ENCODE measurements around the gene TFB2M.
A peak's percentile ranks its signal among the peaks of the same experiment; 100 is the strongest.
"Not testable (repeated sequence)": the region's sequence is repeated elsewhere in the genome, so short reads cannot be mapped to it uniquely, and the experiment has no call there.

TFB2M gene

GRCh38 chr1:246582301-246583055 is 16.4 kb upstream of the TFB2M start:
- no peak for DNase-seq (ENCODE audit: low spot score)

DNA sequence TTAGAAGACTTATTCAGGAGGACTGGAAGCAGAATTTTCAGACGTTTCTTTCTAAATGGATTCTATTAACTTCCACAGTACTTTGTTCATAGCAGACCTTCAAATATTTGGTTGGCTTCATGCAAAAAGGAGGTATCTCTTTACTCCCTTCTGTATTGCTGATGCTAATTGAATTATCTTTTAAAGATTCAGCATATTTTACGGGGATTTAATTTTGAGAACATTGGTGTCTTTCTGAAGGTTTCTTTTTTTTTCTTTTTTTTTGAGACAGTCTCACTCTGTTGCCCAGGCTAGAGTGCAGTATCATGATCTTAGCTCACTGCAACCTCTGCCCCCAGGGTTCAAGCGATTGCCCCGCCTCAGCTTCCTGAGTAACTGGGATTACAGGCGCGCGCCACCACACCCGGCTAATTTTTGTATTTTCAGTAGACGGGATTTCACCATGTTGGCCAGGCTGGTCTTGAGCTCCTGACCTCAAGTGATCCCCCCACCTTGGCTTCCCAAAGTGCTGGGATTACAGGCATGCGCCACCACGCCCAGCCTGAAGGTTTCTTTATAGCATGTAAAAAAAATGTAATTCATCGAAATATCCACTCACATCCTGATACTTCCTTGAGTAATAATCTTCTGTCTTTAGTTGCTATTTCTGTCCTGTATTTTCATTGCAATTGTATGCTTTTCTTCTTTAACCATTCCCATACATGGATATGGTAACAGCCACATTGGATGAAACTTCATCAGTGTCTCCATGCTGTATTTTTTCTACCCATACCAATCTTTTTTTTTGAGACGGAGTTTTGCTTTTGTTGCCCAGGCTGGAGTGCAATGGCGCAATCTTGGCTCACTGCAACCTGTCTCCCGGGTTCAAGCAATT is 14.7 kb upstream of the TFB2M start:
- no peak for DNase-seq (ENCODE audit: low spot score)

DNA sequence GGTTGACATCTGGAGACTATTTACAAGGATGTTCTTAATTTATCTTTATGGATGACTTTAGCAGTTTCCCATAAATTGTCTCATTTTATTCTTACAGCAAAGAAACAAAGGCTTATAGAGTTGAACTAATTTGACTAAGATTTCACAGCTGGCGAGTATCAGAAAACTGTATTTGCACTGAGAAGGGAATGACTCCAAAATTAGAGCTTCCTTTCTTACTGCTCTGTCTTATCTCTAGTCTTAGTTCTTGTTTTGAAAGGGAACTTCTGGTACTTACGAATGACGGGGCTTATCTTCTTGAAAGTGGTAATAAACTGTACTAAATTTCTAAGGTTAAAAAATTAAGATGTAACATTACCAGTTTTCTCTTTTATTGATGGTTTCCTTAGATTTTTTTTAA is 13.8 kb upstream of the TFB2M start:
- no peak for DNase-seq (ENCODE audit: low spot score)

DNA sequence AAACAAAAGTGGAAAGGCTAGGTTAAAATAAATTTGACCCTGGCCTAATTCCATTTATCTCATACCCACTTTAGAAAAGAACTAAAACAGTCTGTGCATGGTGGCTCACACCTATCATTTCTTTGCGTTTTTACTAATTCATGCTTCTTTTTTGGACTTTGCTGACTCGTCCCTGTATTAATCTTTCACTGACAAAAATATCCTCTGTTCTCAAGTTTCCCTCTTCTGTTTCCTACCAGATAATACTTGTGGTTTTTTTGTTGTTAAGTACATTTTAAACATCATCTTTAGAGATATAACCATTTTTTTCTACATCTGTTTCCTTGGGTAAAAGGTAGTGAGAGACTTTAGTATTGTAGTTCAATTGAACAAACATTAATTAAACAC is 11.7 kb upstream of the TFB2M start:
- DNase-seq (ENCODE audit: low spot score), result no peak

DNA sequence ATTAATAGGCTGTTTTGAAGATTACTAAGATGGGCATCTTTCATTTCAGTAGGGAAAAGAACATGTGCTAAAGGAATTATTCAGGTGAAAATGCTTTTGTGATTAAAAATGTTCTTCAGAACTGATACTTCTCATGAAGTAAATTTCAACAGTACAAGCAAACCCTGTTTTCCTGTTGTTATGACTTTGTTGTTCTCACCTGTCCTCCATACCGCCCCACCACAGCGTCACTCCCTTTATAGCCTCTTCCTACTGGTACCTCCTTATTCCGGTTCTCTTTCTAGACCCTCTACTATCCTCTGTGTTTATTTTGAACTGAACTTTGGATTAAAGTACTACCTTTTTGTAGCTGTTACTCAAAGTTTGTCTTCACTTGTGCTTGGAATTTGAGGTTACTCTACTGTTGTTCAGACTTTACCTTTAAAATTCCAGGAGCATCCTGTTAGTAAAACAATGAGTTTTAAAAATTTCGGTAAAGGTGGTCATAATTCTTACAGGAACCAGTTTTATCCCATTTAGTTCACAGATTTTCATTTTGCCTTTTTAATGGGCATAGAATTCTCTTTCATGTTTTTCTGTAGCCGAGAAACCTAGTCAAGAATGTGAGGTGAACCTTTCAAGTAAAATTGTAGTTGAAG is 11.1 kb upstream of the TFB2M start:
- no peak for DNase-seq (ENCODE audit: low spot score)

GRCh38 chr1:246576709-246577032 is 10.6 kb upstream of the TFB2M start:
- no peak for DNase-seq (ENCODE audit: low spot score)

GRCh38 chr1:246573491-246573890 is 7.4 kb upstream of the TFB2M start:
- DNase-seq (ENCODE audit: low spot score), result no peak

GRCh38 chr1:246572785-246573184 is 6.7 kb upstream of the TFB2M start:
- no peak for DNase-seq (ENCODE audit: low spot score)

- DNase-seq (ENCODE audit: low spot score), result no peak
Measured at GRCh38 chr1:246571953-246572352, 5.9 kb upstream of the TFB2M start.

DNA sequence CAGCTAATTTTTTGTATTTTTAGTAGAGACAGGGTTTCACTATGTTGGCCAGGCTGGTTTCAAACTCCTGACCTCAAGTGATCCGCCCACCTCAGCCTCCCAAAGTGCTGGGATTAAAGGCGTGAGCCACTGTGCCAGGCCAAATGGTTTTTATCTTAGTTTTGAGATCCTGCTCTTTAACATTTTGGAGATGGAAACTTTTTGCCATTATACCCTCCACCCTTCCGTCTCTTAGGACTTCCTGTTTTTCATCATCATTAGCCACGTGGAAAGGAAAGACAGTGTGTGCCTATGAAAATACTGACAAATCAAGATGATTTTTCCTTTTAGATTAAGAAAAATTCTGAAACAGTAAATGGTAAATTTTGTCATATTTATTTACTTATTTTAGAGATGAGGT is 5.2 kb upstream of the TFB2M start:
- DNase-seq (ENCODE audit: low spot score), result not testable (repeated sequence)

DNA sequence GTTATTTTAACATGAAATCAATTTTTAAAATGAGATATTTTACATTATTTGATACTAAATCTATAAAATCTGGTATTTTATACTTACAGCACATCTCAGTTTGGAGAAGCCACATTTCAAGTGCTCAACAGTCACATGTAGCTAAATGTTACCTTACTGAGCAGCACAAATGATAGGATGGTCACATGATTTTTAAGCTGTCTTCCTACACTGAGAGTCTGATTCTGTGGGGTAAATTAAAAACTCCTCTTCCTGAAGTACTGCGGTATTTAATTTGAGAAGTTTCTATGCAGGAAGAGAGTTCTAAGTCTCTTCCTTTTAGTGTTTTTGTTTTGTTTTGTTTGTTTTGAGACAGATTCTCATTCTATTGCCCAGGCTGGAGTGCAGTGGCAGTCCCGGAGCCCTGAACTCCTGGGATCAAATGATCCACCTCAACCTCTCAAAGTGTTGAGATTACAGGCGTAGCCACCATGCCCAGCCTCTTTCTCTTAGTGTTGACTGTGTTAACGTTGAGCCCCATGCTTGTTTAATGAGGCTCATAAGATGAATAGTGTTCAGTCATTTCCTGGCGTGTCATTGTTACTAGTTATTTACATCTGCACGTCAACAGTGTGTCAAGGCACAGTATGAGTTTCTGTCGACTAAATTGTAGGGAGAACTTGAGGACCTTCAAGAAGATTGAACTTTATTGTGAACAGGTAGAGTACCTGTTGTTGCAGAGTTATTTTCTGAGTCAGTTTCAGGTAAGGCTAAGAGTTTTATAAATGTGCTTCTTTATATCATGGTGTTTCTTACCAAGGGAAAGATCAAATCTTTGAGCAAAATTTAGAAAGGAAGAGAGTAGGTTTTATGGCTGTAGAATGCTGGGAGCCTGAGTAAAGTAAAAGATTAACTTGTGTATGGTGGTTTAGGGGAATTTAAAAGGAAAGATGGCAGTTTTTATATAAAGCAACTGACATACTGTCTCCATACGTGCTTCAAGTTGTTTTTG is 3.5 kb upstream of the TFB2M start:
- no peak for DNase-seq (ENCODE audit: low spot score)

- no peak for DNase-seq (ENCODE audit: low spot score)
Measured at GRCh38 chr1:246567646-246568235, 1.7 kb upstream of the TFB2M start.

DNA sequence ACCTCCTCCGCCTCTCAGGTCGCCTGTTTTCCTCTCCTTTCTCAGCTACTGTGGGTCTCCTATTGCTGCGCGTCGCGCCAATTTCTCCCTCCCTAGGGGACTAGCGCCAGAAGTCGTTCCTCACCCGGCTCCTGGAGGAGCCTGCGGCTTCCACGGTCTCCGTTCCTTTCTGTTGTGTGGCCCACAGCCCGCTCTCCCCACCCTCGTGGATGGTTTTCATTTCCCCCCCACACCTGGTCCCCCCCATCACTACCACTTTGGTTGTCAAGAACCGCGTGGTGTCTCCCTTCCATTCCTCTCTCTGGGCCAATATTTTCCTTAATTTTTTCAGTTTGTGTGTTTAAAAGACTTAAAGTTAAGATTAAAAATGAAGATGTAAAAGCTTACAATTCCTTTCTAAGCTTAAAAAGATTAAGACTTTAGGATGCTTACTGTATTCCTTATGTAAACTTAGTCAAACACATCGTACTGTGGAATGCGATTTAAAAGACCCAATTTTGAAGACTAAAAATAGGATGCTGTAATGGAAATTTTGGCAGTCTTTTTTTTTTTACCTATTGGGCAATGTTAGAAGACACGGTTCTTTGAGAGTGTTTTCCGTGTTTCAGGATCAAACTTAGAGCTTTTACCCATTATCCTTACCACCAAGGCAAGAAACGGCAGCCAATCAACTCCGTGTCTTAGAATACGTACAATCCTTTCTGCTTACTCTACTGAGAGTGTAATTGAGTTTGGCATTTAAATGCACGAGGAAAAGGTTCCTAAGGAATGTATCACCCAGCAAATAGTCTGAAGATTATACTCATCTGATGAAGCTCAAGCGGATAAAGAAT is 968 bp upstream of the TFB2M start:
- peak; percentile 24 for DNase-seq (ENCODE audit: low spot score)

- no peak for DNase-seq (ENCODE audit: low spot score)
Measured at GRCh38 chr1:246565751-246566127, 322 bp downstream of the TFB2M start.

- no peak for DNase-seq (ENCODE audit: low spot score)
Measured at GRCh38 chr1:246564839-246565750, 966 bp downstream of the TFB2M start.

GRCh38 chr1:246560833-246561232 is 5.2 kb downstream of the TFB2M start:
- not testable (repeated sequence) for DNase-seq (ENCODE audit: low spot score)

GRCh38 chr1:246559310-246559709 is 6.8 kb downstream of the TFB2M start:
- DNase-seq (ENCODE audit: low spot score), result no peak

DNA sequence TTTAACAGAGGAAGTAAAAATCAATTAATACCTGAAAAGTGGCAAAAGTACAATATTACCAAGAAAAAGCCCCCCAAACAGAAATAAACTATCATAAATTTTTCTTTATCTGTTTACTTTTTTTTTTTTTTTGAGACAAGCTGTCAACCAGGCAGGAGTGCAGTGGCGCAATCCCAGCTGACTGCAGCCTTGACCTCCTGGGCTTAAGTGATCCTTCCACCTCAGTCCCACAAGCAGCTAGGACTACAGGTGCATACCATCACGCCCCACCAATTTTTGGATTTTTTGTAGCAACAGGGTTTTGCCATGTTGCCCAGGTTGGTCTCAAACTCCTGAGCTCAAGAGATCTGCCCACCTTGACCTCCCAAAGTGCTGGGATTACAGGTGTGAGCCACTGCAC is 8.0 kb downstream of the TFB2M start:
- no peak for DNase-seq (ENCODE audit: low spot score)

- no peak for DNase-seq (ENCODE audit: low spot score)
Measured at GRCh38 chr1:246554201-246554600, 11.9 kb downstream of the TFB2M start.
